Vagina (tissue), 2 donors: ENCODE data around the gene FNDC3A.
"Not testable (repeated sequence)": the region's sequence is repeated elsewhere in the genome, so short reads cannot be mapped to it uniquely, and the experiment has no call there.

Experiments
- POLR2A ChIP-seq, 2 donors: fragments of 450-650 bp; IDR thresholded peaks; one replicate each; pipeline ENCODE4 v1.6.1; 2017; ENCODE audit warnings: antibody characterized with exemption in 2 of 2, mild to moderate bottlenecking in 2 of 2, moderate library complexity in 2 of 2
- POLR2AphosphoS5 ChIP-seq, 2 donors: sonication (generic); formaldehyde crosslinking; IDR thresholded peaks; one replicate each; pipeline ENCODE4 v1.9.0; 2017; ENCODE audit warnings: antibody characterized with exemption in 2 of 2, mild to moderate bottlenecking in 2 of 2, low read depth in 1 of 2; ENCODE audit not compliant: insufficient read depth in 1 of 2
- TF ChIP-seq, protein P1 (sequence below), 3 experiments: fragments of 450-650 bp in 2 of 3; fragments of 200-600 bp in 1 of 3; sonication (generic) in 1 of 3; IDR thresholded peaks; one replicate each; pipeline ENCODE4 v1.5.1; 2017 to 2019; ENCODE audit warnings: antibody characterized with exemption in 3 of 3, mild to moderate bottlenecking in 2 of 3, moderate library complexity in 2 of 3

DNA sequence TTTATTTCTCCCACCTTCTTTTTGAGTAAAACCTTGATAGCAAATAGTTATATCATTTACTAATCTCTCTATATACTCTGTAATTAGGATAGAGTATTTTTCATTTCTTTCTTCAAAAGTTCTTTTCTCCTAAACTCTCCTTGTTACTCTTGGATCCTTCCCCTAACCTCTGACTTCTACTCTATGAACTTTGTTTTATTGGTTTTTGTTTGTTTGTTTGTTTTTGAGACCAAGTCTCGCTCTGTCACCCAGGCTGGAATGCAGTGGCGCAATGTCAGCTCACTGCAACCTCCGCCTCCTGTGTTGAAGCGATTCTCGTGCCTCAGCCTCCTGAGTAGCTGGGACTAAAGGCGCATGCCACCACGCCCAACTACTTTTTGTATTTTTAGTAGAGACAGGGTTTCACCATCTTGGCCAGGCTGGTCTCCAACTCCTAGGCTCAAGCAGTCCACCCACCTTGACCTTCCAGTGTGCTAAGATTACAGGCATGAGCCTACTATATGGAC is 161.5 kb downstream of the FNDC3A start:
- TF ChIP-seq POLR2A (IDR thresholded peaks at IDR 0.05); POLR2AphosphoS5 (IDR thresholded peaks at IDR 0.05; ENCODE audit: insufficient read depth in 1 of 2, low read depth in 1 of 2): not testable (repeated sequence)
- TF ChIP-seq, protein P1, sequence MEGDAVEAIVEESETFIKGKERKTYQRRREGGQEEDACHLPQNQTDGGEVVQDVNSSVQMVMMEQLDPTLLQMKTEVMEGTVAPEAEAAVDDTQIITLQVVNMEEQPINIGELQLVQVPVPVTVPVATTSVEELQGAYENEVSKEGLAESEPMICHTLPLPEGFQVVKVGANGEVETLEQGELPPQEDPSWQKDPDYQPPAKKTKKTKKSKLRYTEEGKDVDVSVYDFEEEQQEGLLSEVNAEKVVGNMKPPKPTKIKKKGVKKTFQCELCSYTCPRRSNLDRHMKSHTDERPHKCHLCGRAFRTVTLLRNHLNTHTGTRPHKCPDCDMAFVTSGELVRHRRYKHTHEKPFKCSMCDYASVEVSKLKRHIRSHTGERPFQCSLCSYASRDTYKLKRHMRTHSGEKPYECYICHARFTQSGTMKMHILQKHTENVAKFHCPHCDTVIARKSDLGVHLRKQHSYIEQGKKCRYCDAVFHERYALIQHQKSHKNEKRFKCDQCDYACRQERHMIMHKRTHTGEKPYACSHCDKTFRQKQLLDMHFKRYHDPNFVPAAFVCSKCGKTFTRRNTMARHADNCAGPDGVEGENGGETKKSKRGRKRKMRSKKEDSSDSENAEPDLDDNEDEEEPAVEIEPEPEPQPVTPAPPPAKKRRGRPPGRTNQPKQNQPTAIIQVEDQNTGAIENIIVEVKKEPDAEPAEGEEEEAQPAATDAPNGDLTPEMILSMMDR (IDR thresholded peaks at IDR 0.05) = not testable (repeated sequence)
